NCI-H748 treated with DMSO at 0.1 percent for 48 hours (cell line): ENCODE measurements around the gene DPT.

Experiments used
- DNase-seq: peaks from one replicate; lab custom pipeline; 2025; lab: John Stamatoyannopoulos, UW

Gene DPT

DNA sequence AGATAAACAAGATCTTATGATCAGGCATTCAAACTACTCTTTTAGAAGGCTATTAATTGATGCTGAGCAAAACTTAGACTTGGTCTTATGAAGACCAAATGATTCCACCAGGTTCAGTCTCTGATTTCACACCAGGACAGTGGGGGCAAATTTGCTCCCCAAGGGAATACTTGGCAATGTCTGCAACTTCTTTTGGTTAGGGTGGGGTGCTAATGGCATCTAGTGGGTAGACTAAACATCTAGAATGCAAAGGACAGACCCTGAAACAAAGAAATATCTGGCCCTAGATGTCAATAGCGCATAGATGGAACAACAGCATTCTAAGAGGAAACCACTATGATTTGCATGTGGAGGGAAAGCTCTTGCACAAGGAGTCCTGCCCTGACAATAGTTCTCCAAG is 30.6 kb downstream of the DPT start:
- no peak for DNase-seq

DNA sequence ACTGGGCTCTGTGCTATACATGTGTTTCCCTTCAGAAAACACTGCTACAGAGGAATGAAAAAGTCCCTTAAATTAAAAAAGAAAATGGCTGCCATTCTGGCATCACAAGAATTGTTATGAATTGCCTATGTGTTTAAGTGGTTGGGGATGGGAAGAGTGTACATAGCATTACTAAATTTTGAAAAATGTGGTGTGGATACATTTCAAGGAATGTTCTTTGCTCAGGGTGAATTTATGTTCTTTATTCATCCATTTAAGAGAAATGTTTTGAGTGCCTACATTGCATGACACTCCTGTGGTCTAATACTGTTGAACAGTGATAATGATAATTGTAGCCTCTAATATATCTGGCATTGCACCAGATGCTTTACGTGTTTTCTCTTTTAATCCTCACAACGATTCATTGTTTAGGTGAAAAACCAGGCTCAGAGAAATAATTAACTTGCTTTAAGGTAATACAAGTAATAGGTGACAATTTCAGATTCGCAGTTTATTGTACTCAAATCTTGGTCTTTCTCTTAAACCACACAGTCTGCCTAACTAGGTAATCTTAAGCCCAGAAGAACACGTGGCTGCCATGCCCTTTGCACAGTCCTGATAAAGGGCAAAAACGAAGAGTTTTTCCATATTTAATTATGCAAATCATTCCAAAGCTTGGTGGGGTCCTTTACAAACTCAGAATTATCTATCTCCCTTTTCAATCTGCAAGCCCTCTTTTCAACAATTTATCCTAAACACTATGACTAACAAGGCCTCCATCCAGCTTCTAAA is 31.5 kb downstream of the DPT start:
- DNase-seq, result no peak

DNA sequence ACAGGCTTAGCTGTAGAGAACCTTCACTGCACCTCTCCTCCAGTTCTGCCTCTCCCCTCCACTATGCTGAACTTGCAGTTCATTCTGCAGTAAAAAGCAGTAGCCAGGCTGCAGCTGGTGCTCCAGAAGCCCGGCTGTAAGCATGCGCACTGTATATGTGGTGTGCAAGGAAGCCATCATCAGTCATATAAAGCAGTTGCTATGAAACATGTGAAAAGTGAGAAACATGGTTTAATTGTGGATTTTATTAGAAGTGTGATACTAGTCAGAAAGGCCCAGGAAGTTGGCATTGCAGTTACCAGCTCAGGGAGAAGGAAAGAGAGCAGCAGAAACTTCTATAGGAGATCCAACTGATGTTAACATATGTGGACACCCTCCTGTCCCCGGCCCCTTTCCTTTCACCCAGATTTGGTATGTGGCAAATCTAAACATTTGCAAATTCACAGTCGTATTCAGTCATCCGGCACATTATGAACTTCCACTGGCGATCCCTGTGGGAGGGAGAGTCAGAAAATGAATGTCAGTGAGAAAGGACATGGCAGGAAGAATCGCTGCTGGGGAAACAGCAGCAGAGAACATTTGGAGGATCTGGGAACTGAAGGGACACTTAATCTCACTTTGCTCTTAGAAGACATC is 32.8 kb downstream of the DPT start:
- DNase-seq, result no peak

DNA sequence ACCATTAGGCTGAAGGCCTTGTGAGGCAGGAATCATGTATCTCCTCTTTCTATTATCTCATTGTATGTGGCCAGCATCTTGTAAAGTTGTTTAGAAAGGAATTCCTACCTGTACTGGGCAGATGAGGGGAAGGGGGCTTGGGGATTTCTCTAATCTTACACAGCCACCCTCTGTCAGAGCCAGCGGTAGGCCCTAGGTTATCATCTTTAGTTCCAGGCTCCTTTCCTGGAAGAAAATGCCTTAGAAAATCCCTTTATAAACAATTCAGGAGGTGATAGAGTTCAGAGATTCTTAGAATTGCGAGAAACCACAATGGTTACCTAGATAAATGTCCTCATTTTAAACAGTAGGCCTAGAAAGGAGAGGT is 35.2 kb downstream of the DPT start:
- no peak for DNase-seq

GRCh38 chr1:168693197-168693871 is 35.7 kb downstream of the DPT start:
- DNase-seq, result no peak

- DNase-seq, result no peak
Observed at GRCh38 chr1:168692472-168692871, 36.5 kb downstream of the DPT start.

GRCh38 chr1:168691541-168691940 is 37.5 kb downstream of the DPT start:
- no peak for DNase-seq

GRCh38 chr1:168689726-168690602 is 39.0 kb downstream of the DPT start:
- no peak for DNase-seq

DNA sequence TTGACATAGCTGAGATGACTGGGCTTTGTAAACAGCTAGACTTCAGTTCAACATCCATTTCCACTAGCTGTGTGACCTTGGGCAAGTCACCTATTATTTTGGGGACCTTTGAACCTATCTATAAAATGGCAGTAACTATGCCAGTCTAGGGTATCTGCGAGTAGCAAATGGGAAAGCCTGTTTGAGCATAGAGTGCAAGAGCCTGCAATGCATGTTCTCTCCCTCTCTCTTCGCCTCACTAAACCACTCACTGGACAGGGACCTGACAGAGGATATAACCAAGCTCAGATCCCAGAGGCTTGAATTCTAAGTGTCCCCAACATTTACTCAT is 39.7 kb downstream of the DPT start:
- no peak for DNase-seq

DNA sequence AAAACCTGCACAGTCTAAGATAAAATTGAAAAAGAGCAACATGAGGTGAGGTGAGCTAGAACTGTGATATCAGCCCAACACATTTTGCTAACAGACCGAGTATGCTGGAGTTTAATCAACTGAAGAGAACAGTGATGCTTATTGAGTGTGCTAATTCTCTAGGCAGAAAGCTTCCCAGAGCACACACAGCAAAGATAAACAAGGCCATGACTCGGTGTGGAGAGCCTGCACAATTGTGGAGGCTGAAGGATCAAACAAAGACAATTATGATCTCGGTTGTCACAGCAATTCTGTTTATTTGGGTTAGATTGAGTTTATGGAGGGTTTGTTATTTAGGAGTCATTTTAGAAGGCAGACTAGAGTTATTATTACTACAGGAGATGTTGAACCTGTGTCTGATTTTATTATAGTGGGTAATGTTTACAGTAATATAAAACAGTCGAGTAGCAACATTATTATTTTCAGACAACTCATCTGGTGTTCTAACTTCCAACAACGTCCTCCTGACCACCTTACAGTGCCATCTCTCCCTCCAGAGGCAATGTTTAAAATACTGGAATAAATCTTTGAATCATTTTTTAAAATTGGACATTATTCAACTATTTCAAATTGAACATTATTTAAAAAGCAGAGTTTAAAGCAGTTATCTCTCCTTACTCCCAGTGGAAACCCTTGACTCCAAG is 40.2 kb downstream of the DPT start:
- DNase-seq, result peak; percentile 90

GRCh38 chr1:168687816-168688215 is 41.2 kb downstream of the DPT start:
- DNase-seq, result no peak

DNA sequence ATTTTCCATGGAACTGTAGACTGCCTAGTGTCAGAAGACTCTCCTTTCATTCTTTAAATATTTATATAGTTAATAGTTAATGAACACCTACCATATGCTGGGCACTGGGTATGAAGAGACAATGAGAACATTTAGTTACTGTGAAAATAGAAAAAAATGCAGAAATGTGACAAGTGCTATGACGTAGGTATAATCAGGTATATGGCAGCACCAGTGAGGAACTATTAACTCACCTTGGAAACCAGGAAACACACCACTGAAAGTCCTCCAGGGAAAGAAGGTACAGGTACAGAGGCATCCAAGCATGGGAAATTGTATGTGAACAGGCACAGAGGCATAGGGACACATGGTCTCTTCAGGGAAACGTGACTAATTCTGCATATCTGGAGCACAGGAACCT is 42.3 kb downstream of the DPT start:
- DNase-seq, result no peak

DNA sequence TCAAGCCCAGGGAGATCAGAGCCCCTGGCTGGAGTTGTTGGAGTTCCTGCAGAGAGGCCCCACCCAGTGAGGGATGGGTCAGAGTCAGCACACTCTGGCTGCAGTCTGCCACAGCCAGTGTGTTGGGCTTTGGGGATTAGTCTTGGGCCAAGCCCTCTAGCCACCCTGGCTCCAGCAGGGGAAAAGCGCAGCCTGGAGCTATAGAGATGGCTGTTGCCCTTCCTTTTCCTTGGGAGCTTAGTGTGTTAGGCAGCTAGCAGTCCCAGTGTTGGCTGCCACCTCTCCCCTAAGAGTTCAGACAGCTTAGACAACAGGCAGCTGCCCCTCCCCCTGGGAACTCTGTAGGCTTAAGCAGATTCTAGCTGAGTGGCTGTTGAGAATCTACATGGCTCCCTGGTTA is 45.1 kb downstream of the DPT start:
- DNase-seq, result no peak

DNA sequence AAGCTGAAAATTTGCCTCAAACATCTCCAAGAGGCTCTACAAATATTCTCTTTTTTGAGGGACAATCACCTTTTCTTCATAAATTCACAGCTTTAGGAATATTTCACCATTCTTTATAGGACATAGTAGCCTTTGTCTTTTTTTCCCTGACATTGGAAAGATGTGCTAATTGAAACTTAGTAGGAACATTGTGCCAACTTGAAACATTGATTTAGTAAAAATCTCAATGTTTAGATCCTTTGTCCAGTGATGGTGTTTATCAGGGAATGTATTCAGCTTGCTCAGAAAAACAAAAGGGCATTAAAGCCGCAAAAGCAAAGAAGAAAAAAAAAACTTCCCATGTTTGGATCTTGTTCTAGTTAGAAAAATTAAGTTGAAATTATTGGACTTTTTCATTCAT is 52.1 kb downstream of the DPT start:
- DNase-seq, result no peak

DNA sequence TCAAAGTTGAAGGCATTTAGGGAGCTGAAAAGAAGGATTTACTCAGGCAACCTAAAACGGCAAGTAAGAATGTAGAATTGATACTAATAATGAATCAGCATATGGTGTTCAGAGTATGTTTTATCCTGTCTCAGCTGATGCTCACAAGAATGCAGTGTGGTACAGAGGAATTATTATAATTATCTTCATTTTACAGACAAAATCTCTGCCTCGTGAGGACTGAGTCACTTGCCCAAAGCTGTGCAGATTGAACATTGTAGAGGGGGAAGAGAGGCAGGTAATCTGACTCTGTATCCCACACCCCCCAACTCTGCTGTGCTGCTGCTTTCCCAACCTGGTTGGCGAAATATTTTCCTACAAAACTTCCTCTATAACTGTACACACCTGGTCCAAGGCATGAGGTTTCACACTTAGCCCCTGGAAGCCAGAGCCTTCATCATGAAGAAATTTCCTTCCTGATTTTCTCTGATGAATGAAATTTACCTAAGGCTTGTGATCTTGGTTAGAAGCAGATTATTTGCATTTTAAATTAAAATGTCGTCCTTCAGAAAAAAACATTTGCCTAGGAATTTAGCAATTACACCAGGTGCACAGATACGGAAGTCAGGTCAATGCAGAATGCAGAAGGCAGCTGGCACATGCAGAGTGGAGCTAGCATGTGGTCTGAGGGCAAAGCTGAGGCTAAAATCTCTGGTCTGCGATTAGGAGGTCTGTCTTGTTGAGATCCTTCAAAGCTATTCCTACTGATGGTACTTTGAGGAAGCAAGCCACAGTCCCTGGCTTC is 52.8 kb downstream of the DPT start:
- DNase-seq, result no peak

- no peak for DNase-seq
Observed at GRCh38 chr1:168673974-168674683, 54.9 kb downstream of the DPT start.

DNA sequence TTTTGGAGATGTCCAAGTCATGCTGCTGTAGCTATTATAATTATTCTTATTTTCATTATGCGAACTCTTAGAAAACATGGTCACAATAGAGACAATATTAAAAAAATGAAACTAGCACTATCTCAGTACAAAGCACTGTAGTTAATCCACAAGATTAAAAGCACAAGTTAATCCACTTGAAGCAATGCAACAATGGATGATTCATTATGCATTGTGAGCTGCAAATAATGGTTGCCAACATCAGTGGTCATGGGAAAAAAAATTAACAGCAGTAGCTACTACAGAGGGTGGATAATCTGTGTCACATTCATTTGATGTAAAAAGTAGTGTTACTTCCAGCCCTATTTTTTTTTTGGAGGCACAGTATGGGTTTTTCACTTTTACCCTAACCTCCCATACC is 56.7 kb downstream of the DPT start:
- no peak for DNase-seq

GRCh38 chr1:168671782-168672181 is 57.2 kb downstream of the DPT start:
- DNase-seq, result no peak

- no peak for DNase-seq
Observed at GRCh38 chr1:168665975-168666374, 63.0 kb downstream of the DPT start.

DNA sequence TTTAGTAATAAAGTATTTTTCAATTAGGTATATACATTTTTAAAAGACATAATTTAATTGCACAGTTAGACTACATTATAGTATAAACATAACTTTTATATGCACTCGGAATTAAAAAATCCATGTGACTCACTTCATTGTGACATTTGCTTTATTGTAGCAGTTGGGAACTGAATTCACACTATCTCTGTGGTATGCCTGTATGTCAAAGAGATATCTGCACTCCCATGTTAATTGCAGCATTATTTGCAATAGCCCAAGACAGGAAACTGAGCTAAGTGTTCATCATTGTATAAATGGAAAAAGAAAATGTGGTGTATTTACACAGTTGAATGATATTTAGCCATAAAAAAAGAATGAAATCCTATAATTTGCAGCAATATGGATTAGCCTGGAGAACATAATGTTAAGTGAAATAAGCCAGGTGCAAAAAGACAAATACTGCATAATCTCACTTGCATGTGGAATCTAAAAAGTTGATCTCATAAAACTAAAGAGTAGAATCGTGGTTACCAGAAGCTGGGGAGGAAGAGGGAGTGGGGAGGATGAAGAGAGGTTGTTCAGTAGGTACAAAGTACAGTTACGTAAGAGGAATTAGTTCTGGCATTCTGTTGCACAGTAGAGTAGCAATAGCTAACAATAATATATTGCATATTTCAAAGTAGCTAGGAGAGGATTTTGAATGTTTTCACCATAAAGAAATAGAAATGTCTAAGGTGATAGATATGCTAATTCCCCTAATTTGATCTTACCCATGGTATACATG is 64.8 kb downstream of the DPT start:
- peak; percentile 26 for DNase-seq
